ENCODE data around the gene CAV1.

CAV1 gene

DNA sequence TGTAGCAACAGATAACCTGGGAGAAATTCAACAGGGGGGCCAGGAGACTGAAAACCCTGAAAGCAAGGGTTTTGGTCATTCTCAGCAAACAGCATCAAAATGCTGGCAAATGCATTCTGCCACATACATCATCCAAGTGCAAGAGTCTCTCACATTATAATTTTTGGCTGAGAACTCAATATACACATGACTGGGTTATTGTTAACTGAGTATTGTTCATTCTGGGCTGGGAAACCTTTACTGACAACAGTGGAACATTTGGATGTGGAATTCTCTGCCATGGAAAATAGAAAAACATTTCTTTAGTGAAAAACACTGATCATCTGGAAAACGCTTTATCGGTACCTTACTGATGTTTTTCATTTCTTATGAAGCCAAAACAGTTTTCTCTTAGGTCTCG, 74.0 kb downstream of the CAV1 start:
- Histone ChIP-seq H3K27ac (no peak overlapping the region), H3K9ac (no peak overlapping the region), H3K4me2 (no peak overlapping the region), H3K4me3 (no peak overlapping the region), H4K20me1 (no peaks in the 10 kb centered on the region), H3K27me3 (no peaks in the 10 kb centered on the region), H3K36me3 (no peaks in the 10 kb centered on the region), H3K4me1 (no peaks in the 10 kb centered on the region), H3K9me3 (no peaks in the 10 kb centered on the region)
- TF ChIP-seq Cebpa-rat (IDR thresholded peaks at IDR 0.05), result no peak

DNA sequence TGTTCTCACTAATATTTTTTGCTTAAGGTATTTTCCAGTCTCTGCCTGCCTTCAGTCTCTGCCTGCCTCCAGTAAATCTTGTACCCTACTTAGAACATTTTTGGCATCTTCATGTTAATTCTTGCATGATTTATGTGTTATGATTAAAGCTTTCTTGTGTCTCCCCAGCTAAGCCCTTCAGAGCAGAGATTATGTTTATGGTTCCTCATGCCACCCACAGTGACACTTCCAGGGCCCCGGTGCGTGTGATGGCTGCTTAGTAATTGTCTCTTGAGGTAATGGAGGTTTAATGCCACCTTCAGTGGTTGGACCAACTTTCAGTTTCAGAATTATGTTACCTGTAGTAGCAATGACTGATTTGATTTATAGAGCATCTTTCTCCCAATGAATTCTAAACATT, 76.6 kb downstream of the CAV1 start:
- Histone ChIP-seq H3K4me1 (no peaks in the 10 kb centered on the region), H3K27me3 (no peaks in the 10 kb centered on the region), H3K9ac (no peak overlapping the region), H3K9me3 (no peaks in the 10 kb centered on the region), H3K36me3 (no peaks in the 10 kb centered on the region), H3K4me3 (no peak overlapping the region), H3K4me2 (no peak overlapping the region), H4K20me1 (no peaks in the 10 kb centered on the region), H3K27ac (no peak overlapping the region)
- no peak for TF ChIP-seq Cebpa-rat (IDR thresholded peaks at IDR 0.05)

DNA sequence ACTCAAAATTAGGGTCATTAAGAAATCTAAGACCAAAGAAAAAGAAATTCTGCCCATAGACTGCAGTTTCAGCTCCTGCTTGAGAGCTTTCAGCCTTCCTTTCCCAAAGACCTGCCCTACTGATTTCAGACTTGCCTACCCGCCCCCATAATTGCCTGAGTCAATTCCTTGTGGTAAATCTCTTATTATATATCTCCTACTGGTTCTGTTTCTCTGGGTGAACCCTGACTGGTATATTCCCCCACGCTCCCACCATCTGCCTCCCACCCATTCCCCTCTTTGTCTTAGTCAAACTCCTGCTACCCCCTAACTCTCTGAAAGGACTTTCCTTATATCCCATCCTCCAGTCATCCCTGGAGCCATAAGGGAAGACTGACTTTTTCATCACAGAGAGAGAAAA, 82.5 kb downstream of the CAV1 start:
- Histone ChIP-seq H3K27me3 (no peaks in the 10 kb centered on the region), H3K36me3 (no peaks in the 10 kb centered on the region), H4K20me1 (no peaks in the 10 kb centered on the region)

DNA sequence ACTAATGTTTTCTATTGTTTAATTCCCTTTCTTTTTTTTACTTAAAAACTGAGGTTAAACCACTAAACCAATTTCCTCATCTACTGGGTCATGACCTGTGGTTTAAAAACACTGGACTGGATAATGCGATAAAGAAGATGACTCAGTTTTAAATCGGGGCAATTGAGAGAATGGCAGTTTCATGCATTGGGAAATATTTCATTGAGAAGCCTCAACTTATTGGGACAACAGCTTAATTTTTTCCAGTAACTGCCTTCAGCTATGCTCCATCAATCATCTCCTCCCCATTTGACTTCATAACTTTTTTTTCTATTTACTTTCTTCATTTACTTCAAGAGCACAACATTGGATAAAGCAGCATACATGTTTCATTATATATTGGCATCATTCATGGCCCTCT, 85.4 kb downstream of the CAV1 start:
- Histone ChIP-seq H3K4me3 (no peak overlapping the region), H3K27ac (no peak overlapping the region), H3K27me3 (no peaks in the 10 kb centered on the region), H3K36me3 (no peaks in the 10 kb centered on the region), H3K9ac (no peak overlapping the region), H3K4me1 (no peaks in the 10 kb centered on the region), H3K9me3 (no peaks in the 10 kb centered on the region), H3K4me2 (no peak overlapping the region), H4K20me1 (no peaks in the 10 kb centered on the region)
- TF ChIP-seq Cebpa-rat (IDR thresholded peaks at IDR 0.05), result no peak

More for the DNA sequence above, 82.5 kb downstream of the CAV1 start:
- H3K4me1 ChIP-seq, result no peaks in the 10 kb centered on the region
- TF ChIP-seq Cebpa-rat (IDR thresholded peaks at IDR 0.05), result no peak
- no peak overlapping the region for H3K27ac ChIP-seq
- H3K9me3 ChIP-seq, result no peaks in the 10 kb centered on the region
- no peak overlapping the region for H3K4me3 ChIP-seq
- no peak overlapping the region for H3K4me2 ChIP-seq
- no peak overlapping the region for H3K9ac ChIP-seq

DNA sequence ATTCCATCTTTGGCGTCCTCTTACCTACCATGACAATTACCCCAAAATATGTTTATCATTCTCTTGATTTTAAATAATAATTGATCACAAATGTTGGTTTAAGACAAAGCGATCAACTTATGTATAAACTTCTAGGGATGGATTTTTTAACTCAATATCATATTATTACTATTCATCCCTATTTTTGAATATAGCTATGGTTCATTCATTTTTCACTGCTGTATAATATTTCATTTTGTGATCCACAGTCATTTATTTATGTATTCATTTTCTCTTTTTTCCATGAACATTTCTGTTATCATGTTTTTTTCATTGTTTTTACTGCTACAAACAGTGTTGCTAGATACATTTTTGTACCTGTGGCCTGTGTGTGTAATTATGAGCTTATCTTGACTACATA, 85.9 kb downstream of the CAV1 start:
- Histone ChIP-seq H3K27me3 (no peaks in the 10 kb centered on the region), H4K20me1 (no peaks in the 10 kb centered on the region), H3K36me3 (no peaks in the 10 kb centered on the region), H3K9ac (no peak overlapping the region), H3K9me3 (no peaks in the 10 kb centered on the region), H3K27ac (no peak overlapping the region), H3K4me3 (no peak overlapping the region), H3K4me1 (no peaks in the 10 kb centered on the region), H3K4me2 (no peak overlapping the region)
- no peak for TF ChIP-seq Cebpa-rat (IDR thresholded peaks at IDR 0.05)
